GM18499 (cell line): ENCODE data around the gene SP5.
A peak's percentile ranks its signal among the peaks of the same experiment; 100 is the strongest.
"Not testable (repeated sequence)": the region's sequence is repeated elsewhere in the genome, so short reads cannot be mapped to it uniquely, and the experiment has no call there.

Source experiments
- ATAC-seq: cut with Tn5 transposase; IDR thresholded peaks from one replicate; pipeline ENCODE4 v1.9.1; 2021; ENCODE audit warnings: moderate number of reproducible peaks; ENCODE audit not compliant: insufficient read depth, unreplicated experiment

SP5 gene

DNA sequence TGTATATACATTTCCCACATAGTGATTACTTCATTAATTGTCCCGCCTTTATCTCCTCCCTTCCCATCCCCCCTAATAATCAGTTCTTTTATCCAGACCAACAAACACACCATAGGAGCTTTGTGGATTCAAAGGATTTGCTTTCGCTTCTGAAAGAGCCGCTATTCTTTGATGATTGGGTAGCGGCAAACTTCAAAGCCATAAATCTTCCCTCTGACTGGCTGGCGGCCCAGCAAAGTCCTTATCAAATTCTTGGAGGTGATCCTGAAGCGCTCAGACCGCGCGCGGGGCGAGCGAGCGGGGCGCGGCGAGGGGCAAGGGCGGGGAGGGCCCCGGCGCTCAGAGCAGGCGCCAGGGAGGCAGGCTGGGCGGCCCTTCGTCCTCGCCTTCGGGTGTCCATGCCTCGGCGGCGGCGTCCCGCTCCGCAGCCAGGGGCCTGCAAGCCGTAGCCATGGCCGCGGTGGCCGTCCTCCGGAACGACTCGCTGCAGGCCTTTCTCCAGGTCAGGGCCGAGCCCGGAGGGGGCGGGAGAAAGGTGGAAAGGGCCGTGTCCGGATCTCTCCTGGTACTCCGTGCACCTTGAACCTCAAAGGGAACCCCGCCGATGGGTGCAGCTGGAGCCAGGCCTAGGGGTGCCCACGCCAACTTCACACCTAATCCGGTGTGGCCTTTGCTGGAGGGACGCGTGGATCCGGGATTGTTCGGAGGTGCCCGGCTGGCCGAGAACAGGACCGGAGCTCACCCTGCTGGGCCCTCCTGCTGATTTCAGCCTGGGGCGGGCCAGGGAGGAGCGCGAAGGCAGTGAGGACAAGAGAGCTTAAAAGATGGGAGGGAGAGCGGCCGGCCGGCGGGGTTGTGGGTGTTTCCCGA lies at the start of gene SP5:
TSS of gene SP5 (plus strand) at position 276 of the 870 bp plus-strand sequence. CDS start at position 452, 176 bp downstream.
- ATAC-seq = no peak

DNA sequence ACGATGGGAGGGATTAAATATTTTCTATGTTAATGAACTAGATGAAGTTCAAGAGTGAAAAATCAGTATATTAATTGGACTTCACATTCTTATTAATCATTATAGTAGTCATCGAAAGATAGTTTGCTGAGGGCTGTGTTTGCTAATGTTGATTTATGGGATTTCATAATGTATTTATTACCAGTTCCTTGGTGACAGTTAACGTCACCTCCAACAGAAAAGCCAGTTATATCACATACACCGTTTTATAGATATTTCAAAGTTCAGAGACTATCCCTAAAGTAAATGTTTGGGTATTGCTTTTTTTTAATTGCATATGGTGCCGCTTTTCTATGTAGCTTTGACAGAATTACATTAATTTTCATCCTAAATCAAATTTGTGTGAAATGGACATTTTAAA lies 49.4 kb upstream of the SP5 start:
- no peak for ATAC-seq

DNA sequence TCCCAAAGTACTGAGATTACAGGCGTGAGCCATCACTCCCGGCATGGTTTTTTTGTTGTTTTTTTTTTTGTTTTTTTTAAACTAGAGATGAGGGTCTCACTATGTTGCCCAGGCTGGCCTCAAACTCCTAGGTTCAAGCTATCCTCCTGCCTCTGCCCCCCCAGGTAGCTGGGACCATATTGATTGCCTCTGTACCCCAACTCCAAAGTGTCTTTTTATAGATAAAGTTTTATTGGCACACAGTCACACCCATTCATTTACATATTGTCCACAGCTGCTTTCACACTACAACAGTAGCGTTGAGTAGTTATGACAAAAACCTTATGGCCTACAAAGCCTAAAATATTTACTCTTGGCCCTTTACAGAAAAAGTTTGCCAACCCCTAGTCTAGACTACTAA lies 45.2 kb upstream of the SP5 start:
- no peak for ATAC-seq

DNA sequence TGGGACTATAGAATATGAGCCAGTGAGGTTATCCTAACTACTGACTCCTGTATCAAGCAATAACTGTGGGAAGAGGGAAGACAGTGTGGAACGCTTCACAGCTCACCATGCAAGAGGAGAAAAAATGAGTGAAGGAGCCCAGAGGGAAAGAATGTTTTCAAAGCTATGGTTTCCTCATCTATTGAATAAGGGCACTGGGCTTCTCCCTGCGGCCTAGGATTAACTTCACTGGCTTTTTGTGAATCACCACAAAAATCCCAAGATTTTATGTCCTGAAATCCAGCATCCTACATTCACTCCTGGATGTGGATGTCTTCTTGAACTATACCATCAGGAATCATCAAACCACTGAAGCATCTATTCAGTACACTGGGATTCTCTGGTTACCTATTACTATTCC lies 44.5 kb upstream of the SP5 start:
- no peak for ATAC-seq

DNA sequence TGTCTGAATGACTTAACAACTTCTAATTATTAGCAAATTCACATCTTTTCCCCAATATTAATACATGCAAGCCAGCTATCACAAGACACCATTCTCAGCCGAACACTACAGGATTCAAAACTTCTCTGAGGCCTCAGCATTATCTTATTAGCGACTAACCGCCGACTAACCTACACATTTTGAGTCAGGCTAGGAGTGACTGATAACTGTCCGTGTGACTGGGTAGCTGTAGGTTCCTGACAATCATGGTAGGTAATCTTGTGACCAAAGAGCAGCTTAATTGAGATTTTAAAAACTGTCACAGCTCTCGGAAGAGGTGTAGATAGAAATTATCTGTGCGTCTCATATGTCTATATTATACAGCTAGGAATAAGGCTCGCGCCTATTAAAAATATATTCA lies 44.1 kb upstream of the SP5 start:
- ATAC-seq = no peak

DNA sequence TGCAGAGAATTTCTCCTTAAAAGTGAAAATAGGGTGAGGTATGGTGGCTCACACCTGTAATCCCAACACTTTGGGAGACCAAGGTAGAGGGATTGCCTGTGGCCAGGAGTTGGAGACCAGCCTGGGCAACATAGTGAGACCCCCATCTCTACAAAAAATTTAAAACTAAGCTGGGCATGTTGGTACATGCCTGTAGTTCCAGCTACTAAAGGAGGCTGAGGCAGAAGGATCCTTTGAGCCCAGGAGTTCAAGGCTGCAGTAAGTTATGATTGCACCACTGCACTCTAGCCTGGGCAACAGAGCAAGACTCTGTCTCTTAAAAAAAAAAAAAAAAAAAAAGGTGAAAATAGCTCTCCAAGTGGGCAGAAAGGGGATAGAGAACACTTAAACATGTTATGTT lies 40.9 kb upstream of the SP5 start:
- ATAC-seq = not testable (repeated sequence)

DNA sequence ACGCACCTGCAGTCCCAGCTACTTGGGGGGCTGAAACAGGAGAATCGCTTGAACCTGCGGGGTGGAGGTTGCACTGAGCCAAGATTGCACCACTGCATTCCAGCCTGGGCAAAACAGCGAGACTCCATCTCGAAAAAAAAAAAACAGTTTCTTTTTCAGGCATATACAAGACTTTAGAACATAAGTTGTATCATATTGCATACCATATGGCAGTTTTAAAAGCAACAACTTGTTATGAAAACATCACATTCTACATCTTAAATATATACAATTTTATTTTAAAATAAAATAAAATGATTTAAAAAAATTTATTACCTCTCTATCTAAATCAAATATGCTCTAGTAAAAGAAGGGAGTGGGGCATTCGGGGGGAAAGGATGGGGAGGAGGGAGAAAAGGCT lies 39.4 kb upstream of the SP5 start:
- ATAC-seq = no peak

DNA sequence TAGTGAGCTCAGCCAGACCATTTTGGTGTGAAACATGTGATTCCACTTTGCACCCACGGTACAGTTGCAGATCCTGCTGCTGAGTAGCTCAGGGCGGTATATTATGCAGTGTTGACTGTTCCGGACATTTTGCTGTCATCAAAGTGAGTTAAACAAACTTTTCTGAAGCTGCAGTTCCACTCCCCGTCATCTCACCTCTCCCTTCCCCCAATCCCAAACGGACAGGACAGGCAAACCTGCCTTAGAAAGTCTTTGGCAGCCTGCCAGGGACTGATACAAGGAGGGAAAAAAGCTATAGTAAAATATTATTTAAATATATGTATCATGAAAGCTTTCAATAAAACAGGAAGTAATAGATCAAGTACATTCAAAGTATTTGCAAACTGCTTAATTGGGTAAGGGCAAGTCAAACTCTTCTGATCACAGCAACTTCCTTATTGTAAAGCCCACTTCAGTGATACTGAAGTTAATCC lies 35.5 kb upstream of the SP5 start:
- ATAC-seq = no peak

DNA sequence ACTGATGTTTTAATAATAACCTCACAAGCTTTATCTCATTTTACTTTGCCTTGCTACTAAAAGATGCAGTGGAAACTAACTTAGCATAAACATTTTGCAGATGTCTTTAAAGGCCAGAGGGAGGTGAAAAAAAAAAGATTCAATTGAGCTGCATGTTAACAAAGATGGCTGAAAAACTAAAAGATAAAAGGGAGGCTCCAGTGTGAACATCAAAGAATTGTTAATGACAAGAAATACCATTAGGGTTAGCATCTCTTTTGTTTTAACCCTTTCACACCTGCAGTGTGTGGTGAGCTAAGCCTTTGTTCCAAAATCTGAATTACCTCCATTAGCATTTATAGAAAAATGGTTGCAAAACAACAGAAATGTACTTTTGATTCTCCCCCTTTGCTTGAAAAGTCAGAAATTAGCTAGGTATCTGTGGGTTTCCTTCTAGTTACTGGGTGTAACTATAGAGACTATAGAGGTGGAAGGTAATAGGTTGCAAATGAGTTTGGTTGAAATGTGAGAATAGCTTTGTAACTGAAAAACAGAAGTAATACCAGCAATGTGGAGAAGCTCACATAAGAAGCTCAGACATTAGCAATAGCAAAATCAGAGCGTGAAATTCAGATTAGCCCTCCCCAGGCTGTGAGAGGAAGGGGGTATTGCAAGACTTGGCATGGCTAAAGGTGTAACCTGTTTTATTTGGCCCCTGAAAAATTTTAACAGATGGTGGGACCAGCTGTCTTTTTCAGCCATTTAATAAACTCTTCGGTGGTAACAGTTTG lies 34.8 kb upstream of the SP5 start:
- peak; percentile 89 for ATAC-seq

DNA sequence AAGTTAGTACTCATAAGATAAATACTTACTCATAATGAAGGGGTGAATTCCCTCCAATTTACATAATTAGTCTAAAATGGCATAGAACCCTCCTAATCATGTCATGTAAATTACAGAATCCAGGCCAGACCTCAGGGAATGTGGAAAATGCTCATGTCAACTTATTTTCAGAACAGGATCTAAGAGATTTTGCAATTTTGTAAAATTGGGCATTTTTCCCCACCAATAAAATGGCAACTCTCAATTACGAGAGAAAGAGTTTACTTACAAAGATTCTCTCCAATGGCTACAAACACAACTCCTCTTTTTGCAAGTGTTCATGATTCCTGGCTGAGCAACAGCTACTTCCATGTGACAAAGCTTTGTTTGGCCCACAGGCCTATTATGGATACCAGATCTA lies 33.8 kb upstream of the SP5 start:
- no peak for ATAC-seq

DNA sequence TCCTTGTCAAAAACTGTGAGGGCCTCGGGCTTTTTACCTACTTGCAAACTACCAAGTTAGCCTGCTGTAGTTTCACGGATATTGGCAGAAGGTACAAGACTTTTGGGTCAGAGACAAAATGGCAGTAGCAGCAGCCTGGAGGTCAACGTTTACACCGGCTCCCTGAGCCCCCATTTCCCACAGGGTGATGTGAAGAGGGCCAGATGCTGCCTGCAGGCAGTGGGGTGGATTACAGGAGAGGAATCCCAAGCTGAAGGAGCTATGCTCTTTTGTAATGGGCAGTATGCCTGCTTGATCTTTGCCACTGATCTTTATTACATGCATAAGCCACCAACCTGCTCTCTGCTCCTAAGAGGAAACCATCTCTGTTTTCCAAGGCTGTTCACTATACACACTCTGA lies 29.5 kb upstream of the SP5 start:
- ATAC-seq = no peak

DNA sequence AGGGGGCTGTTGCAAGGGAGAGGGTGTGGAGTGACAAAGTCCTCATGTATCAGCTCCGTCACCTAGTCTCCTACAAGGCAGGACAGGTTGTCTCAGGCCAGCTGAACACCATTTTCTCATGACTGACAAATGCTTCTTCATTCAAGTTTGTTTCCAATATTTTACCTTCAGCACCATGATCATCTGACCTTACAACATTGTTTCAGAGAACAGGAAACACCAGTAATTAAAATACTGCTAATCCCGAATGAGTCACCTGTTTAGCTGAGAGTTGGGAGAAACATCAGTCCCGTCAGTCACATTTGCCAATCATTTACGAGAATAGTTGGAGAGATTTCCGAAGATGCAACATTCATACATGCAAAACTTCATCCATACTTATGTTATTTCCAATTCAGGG lies 25.7 kb upstream of the SP5 start:
- ATAC-seq = no peak

DNA sequence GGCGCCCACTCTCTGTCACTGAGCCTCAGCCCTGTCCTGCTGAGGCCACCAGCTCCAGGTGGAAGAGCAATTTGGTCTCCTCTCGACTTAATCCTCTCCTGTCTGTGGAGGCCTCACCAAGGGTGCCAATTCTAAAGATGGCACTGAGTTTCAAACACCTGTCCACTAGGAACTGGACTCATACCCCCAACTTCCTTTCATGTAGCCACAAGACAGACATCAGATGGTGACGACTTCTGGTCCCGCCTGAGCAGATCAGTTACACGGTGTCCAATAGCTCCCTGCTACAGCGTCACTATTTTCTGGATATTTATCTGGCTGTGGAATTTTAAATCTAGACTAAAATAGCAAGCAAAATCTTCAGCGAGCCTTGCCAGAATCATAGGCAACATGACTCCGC lies 24.5 kb upstream of the SP5 start:
- ATAC-seq = no peak

DNA sequence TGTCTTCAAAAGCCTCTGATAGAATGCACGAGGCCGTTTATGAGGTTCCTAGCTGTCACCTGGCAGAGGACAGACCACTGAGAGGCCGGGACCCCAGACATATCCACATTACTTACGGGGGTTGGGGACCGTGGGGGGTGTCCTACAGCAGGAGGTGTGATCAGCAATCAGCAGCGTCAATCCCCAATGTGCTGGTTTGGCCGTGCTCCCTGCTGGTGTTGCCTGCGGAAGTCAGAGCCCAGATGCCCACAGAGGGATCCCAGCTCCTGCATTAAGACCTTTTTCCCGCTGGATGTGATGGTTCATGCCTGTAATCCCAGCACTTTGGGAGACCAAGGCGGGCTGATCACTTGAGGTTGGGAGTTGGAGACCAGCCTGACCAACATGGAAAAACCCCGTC lies 20.8 kb upstream of the SP5 start:
- no peak for ATAC-seq

DNA sequence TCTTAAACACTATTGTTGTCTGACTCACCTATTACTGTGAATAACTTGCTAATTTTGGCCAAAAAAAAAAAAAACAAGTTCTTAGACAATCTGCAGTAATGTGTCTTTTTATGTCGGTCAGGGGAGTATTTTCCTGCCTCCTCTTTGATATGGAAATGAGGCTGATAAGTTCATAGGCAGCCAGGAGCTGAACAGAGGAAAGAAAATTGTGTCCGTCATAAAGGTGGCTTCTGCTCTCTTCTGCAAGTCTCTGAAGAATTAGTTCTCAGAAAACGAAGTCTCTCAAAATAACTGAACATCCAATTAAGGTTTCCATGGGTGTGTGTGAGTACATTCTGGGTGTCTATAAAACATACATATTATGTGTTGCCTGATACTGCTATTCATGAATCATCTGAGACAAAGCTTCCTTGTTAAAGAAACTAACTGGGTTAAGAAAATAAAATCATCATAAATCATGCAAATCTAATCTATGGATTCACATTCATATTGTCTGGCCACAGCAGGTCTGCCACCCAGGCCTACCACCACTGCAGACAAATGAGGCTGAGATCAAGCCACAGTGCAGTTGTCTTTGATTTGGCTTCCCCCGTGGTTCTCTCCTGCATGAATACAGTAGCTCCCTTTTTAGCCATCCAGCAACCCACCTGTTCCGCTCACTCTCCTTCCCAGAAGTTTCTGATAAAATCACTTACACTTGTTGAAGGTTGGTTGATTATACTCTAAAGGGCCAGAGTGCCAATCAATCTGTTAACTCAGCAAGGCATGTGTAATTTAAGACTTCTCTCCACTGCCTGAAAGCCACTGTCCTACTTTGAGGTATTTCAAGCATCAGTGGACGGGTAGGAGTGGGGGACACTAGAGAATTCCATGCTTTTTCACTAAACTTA lies 19.4 kb upstream of the SP5 start:
- no peak for ATAC-seq

DNA sequence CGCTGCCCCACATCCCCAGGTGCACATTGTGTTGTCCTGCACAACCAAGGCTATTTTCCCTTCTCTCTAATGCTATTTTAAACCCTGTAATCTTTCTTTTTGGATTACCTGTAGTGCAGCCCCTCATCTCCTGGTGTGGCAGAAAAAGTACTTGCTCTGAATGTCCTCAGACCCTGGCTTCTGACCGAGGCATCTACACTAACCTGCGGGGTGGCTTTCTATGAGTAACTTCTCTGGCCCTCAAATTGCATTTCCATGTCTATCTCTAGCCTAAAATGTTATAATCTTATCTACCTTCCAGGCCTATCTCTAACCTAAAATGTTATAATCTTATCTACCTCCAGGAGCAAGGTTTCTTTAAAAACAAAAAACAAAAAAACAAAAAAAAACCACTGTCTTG lies 18.2 kb upstream of the SP5 start:
- ATAC-seq = no peak

DNA sequence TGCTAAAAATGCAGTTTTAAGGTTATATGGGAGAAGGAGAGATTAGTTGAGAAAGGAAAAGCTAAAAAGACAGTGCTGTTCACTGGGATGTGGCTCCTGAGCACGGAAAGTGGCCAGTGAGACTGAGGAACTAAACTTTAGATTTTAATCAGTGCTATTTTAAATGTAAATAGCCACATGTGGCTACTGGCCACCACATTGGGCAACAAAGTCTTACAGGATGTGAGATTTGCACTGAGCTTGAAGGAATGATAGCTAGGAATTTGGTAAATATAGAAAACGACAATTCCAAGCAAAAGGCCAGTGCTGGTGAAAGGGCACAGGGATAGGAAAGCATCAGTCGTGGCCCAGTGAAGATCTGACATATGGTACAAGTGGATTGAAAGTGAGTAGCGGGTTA lies 14.1 kb upstream of the SP5 start:
- no peak for ATAC-seq

DNA sequence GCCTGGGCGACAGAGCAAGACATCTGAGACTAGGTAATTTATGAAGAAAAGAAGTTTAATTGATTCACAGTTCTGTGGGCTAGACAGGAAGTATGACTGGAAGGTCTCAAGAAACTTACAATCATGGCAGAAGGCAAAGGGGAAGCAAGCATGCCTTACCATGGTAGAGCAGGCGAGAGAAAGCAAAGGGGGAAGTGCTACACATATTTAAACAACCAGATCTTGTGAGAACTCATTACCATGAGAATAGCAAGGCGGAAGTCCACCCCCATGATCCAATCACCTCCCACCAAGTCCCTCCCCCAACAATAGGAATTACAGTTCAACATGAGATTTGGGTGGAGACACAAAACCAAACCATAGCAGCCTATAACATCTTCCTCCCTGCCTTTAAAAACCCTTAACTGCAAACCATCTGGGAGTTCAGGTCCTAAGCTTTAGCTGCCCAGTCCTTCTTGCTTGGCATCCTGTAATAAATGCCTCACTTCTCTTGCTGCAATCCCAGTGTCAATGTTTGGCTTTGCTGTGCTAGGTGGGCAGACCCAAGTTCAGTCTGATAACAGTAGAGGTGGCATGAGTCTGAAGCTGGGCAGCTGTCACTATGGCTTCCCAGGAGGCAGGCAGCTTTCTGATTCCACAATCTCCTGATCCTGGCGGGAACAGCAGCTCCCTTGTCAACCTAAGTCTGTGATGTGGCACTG lies 11.2 kb upstream of the SP5 start:
- ATAC-seq = no peak

DNA sequence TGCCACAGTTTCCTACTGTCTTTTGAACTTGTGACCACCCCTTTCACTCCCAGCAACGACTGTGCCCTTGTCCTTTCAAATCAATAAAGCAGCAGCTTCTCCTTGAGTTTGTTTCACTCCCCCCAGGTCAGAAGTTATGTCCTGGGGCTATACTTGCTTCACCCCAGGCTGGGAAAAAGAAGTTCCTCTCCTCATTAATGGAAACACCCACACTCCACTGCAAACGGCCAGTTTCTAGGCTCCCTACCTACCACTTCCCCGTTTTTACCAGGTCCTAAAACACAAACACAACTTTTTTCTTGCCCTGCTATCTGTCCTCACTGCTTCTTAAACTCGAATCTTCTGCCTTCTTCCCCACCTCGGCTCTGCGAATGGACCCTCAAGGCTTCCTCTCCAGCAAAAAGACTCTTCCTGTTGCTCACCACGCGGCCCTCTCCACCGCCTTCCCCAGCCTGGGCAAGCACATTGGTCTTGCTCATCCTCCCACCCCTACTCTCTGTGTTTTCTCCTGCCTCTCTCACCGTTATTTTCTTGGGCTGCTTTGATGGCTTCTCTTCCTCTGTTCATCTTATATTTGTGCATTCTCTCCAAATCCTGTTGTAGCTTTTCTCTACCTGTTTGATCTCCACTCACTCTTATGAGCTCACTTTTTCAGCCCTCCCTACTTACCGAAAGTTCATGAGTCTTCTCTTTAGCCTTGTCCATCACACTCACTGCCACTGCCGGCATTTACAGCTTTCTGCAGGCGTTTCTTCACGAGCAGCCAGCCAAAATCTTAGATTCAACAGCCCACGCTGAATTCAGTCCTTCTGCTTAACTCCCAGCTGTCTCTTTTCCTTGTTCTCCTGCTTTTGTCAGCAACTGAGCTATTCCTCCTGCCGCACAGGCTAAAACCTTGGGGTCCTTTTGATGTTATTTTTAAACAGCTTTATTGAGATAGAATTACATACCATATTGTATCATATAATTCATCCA lies 7.0 kb upstream of the SP5 start:
- no peak for ATAC-seq
